ENCODE data around the gene KLF1. TPM values are rescaled to one million over a fixed set of nuclear protein-coding genes. Genes with fewer than 3 reads are reported as not detected.
A peak's percentile ranks its signal among the peaks of the same experiment; 100 is the strongest.

The KLF1 gene
- total and polyA plus RNA-seq, 2 of the 13 experiments (the other 11 are each of a cell fraction or from before 2014, with no cell fraction given) = not detected

- DNase-seq (ENCODE audit: low spot score) (no peak), ATAC-seq (peak; percentile 66), FAIRE-seq (no peak)
- H3K27ac ChIP-seq (ENCODE audit: extremely low read length, insufficient read depth, low read length) = no peak within 1 kb of the TSS
- intact Hi-C loops (cut with micrococcal nuclease; ENCODE audit: unreplicated experiment) (no loop called here), in situ Hi-C loops (cut with HindIII; ENCODE audit: extremely low pct_ligation_motif_present, low pct_unique_long_range_greater_than_20kb) (loop anchor here (5.0 kb wide), 1 partner anchor 66 kb away; no protein-coding TSS in a partner anchor)
- 4% methylated on average over 32 of the region's 69 CpGs for WGBS (ENCODE audit: low lambda C conversion rate)
- peak within 1 kb of the TSS; percentile 54; the same call in 1 of the 2 replicates for H3K9ac ChIP-seq (ENCODE audit: insufficient read depth, low read depth, low read length)
- no TSS peak for BruUV-seq (replicated peaks)
- H4K20me1 ChIP-seq (ENCODE audit: insufficient read depth, low read length) = no peaks in the 10 kb centered on the region
- H3K27me3 ChIP-seq (ENCODE audit: control insufficient read depth in 1 of 2, insufficient read depth in 2 of 2, low read length in 2 of 2) = peaks cover 0 to 15% of the 10 kb centered on the region in 2 experiments; a peak in 2 of 5 replicates
- H3K4me3 ChIP-seq (replicated peaks in 1 of 3; ENCODE audit: insufficient read depth in 1 of 3, low read depth in 2 of 3, low read length in 3 of 3) = peak within 1 kb of the TSS; percentile 49 to 75 (median 70); a peak in 5 of 6 replicates
- no peak within 1 kb of the TSS for H2AFZ ChIP-seq (ENCODE audit: low read length)
- CTCF ChIA-PET (ENCODE audit: low intra/inter-chr PET ratio, low total read pairs) = interaction anchor here (0.8 to 1.1 kb wide), 2 partner anchors 9 to 12 kb away, joined by 3 read pairs; no protein-coding TSS in a partner anchor
- peak within 1 kb of the TSS; percentile 84 for H3K4me2 ChIP-seq (ENCODE audit: low read depth, low read length)
- H3K4me1 ChIP-seq (ENCODE audit: insufficient read depth, low read length) = peaks cover 43% of the 10 kb centered on the region
- POLR2A ChIA-PET = no interaction called here
- H3K79me2 ChIP-seq (ENCODE audit: insufficient read depth, low read length) = no peaks in the 10 kb centered on the region
- no peaks in the 10 kb centered on the region for H3K36me3 ChIP-seq (replicated peaks in 1 of 2; ENCODE audit: control insufficient read depth in 1 of 2, insufficient read depth in 2 of 2, low read length in 2 of 2)
- H3K9me3 ChIP-seq (ENCODE audit: low read length) = no peaks in the 10 kb centered on the region
- TF ChIP-seq SP4 (CRISPR knock-in tag; IDR thresholded peaks at IDR 0.05) (peak; percentile 56; the same call in 1 of the 2 replicates), MXD1 (CRISPR knock-in tag; IDR thresholded peaks at IDR 0.05) (no peak), MAX (IDR thresholded peaks at IDR 0.05) (peak; percentile 44; the same call in 1 of the 2 replicates), ZNF883 (CRISPR knock-in tag; IDR thresholded peaks at IDR 0.05; ENCODE audit: not compliant biosample characterization) (peak; percentile 14), ZNF503 (CRISPR knock-in tag; IDR thresholded peaks at IDR 0.05) (no peak), ZNF772 (CRISPR knock-in tag; IDR thresholded peaks at IDR 0.05) (no peak), XBP1 (CRISPR knock-in tag; IDR thresholded peaks at IDR 0.05) (no peak), ZNF260 (CRISPR knock-in tag; IDR thresholded peaks at IDR 0.05; ENCODE audit: borderline replicate concordance, low read depth) (no peak), ZNF879 (CRISPR knock-in tag; IDR thresholded peaks at IDR 0.05) (no peak), ZNF770 (CRISPR knock-in tag; IDR thresholded peaks at IDR 0.05) (no peak), ZBTB14 (CRISPR knock-in tag; IDR thresholded peaks at IDR 0.05) (no peak), MBNL3 (CRISPR knock-in tag; conservative IDR thresholded peaks at IDR 0.05) (no peak), SIN3A (IDR thresholded peaks at IDR 0.05; ENCODE audit: borderline replicate concordance, low read depth, low read length) (no peak), ZSCAN25 (CRISPR knock-in tag; IDR thresholded peaks at IDR 0.05) (peak; percentile 90; the same call in 1 of the 2 replicates), BCL6 (CRISPR knock-in tag; IDR thresholded peaks at IDR 0.05) (no peak)
Observed at GRCh38 chr19:12838182-12838885, 48.7 kb downstream of the KLF1 start, which contains the start of gene MAST1. TSS of gene MAST1 (plus strand) at chr19:12838515. CDS start at chr19:12838573, 58 bp downstream.
